GM21619 (cell line): ENCODE measurements around the gene FAM168B.

Experiments used
- ATAC-seq: cut with Tn5 transposase; IDR thresholded peaks from one replicate; pipeline ENCODE4 v1.9.1; 2021; ENCODE audit not compliant: unreplicated experiment

Gene FAM168B

GRCh38 chr2:131027566-131028528 lies 65.4 kb downstream of the FAM168B start:
- ATAC-seq = no peak

- no peak for ATAC-seq
Measured at GRCh38 chr2:131026919-131027318, 66.3 kb downstream of the FAM168B start.

DNA sequence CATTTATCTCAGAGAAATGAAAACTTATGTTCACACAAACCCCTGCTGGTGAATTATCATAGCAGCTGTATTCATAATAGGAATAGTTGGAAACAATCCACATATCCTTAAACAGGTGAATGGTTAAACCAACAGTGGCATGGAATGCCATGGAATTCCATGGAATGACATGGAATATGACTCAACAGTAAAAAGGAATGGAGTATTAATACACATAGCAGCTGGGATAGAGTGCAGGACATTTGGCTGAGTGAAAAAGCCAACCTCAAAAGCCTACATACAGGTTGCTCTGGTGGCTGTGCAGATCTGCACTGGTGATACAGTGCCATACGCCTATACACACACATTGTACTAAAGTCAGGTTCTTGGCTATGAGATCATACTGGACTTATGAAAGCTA lies 69.5 kb downstream of the FAM168B start:
- no peak for ATAC-seq

- ATAC-seq = no peak
Measured at GRCh38 chr2:131022731-131023130, 70.5 kb downstream of the FAM168B start.

GRCh38 chr2:131016826-131017741 lies 76.2 kb downstream of the FAM168B start:
- ATAC-seq = no peak

GRCh38 chr2:131015764-131016163 lies 77.5 kb downstream of the FAM168B start:
- ATAC-seq = no peak

DNA sequence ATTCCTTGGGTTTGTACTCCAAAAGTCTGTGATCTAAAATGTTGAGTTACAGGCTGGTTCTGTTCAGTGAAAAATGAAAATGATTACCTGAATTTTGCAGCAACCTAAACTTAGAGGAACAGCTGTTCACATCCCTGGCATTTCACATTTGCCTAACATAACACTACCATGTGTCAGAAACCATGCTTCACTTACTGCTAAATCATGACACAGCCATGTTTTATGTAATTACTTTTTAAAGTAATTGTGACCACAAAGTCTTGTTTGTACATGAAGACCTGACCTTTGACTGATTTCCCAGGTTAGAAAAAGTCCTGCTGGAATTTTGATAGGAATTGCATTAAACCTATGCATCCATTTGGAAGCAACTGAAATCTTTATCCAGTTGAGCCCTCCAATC lies 79.1 kb downstream of the FAM168B start:
- no peak for ATAC-seq

- no peak for ATAC-seq
Measured at GRCh38 chr2:131011486-131011885, 81.8 kb downstream of the FAM168B start.

DNA sequence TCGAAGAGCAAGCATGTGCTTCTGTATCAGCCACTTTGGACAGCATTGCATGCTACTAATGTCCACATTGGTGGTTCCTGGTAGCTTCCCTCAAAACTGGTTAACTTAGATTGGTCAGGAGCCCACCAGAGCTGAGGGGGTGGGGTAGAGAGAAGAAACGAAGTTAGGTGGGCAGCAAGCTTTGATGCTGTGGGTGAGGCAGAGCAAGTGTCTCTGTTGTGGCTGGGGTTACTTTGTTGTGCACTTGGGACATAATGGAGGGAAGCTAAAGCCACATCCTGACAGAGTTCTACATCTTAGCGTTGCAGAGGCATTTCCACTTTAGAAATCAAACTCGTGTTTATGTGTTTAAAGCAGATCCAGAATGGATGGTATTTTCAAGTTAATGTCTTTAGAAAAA lies 82.7 kb downstream of the FAM168B start:
- no peak for ATAC-seq

- no peak for ATAC-seq
Measured at GRCh38 chr2:131009713-131010475, 83.4 kb downstream of the FAM168B start.

DNA sequence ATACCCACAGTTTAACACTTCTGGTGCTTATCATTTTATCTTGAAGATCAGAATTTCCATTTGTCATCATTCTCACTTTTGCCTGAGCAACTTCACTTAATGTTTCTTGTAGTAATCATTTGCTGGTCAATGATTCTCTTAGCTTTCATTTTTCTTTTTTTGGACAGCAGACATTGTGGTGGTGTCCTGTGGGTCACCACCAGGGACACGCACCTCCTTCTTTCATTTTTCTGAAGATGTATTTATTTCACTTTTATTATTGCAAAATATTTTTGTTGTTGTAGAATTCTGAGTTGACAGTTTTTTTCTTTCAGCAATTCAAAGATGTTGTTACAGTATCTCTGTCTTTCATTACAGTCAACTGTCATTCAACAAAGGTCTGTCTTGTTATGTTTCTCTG lies 84.3 kb downstream of the FAM168B start:
- ATAC-seq = no peak

DNA sequence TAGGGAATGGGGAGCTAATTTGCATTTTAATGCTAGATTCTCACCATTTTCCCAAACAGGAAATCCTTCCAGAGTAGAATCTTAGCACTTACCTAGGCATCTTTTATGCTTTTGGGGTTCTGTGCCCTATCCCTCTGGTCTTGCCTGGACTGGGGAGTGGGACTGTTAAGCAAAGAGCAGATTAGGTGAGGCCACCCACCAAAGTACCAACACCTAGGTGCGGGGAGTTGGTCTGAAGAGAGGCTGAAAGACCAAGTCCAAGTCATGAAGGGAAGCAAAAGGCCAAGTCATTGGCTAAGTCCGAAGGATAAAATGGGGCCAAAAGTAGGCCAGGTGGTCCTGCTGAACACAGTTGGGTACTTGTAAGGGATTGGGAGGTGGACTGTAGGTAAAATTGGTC lies 86.7 kb downstream of the FAM168B start:
- ATAC-seq = no peak

GRCh38 chr2:131005216-131005935 lies 87.9 kb downstream of the FAM168B start:
- no peak for ATAC-seq

DNA sequence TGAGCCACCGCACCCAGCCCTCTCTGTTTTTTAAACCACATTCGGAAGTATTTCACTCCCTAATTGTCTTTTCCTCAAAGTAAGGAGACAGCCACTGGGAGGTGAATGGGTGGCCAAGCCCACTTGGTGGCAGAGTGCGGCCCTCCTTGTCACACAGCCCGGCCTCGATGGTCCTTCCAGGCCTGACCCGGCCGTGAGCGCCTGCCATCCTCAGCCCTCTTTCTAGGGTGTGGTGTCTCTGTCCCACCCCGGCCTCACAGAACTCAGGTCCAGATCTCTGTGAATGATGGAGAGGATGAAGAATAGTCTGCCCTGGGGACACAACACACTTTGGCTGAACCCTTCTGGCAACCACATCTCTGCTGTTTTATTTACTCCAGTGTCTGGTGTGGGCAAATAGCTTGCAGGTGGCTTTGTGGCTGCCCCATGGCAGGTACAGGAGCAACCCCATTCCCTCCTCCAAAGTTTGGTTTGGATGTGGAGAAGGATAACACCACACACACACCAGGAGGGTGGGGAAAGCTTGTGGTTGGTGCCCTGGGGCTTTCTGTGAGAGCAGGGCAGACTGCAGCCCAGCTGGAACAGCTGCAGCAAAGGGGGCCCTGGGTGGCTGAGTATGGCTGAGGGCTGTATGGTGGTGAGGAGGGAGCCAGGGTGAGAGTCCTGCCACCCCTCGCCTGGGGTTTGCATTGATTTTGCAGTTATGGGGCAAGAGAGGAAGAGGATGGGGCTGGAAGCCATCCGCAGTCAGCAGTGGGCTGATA lies 88.6 kb downstream of the FAM168B start:
- ATAC-seq = no peak

- no peak for ATAC-seq
Measured at GRCh38 chr2:130998561-130998960, 94.7 kb downstream of the FAM168B start.
